Common myeloid progenitor, CD34-positive (primary cell): ENCODE measurements around the gene LRRK2.

Experiments used
- CTCF ChIA-PET: fragments of 350-600 bp; sonication (Branson Sonifier 250); formaldehyde crosslinking; loops from one replicate; lab custom pipeline; 2021; ENCODE audit warnings: antibody characterized with exemption; lab: Charles Lee
- POLR2A ChIA-PET: fragments of 350-600 bp; sonication (Branson Sonifier 250); formaldehyde crosslinking; loops from one replicate; lab custom pipeline; 2021; ENCODE audit warnings: antibody characterized with exemption; lab: Charles Lee
- DNase-seq, 3 donors: peaks; one replicate each; pipeline versions ENCODE4 v3.0.0 to v3.0.0-alpha.2; 2013
- H3K27ac ChIP-seq, 2 experiments: 1 replicate in 1 of 2; 2 replicates in 1 of 2; pipeline ENCODE4 v1.7.0; 2013; ENCODE audit warnings: inconsistent platforms in 2 of 2, low read length in 2 of 2, mild to moderate bottlenecking in 2 of 2, low read depth in 1 of 2, moderate library complexity in 1 of 2; ENCODE audit not compliant: severe bottlenecking in 2 of 2, insufficient read depth in 1 of 2, poor library complexity in 1 of 2
- H3K27me3 ChIP-seq, 5 experiments: replicated peaks in 2 of 5; 1 replicate in 3 of 5; 2 replicates in 2 of 5; pipeline versions ENCODE4 v1.6.1 to v1.7.0; 2013; ENCODE audit warnings: low read length in 4 of 5, mild to moderate bottlenecking in 2 of 5, moderate library complexity in 2 of 5, inconsistent platforms in 1 of 5; ENCODE audit not compliant: insufficient read depth in 5 of 5, control insufficient read depth in 4 of 5
- H3K36me3 ChIP-seq, 4 experiments: 1 replicate in 2 of 4; 2 replicates in 2 of 4; pipeline versions ENCODE4 v1.6.1 to v1.7.0; 2013; ENCODE audit warnings: low read length in 3 of 4, control low read depth in 1 of 4, mild to moderate bottlenecking in 1 of 4; ENCODE audit not compliant: control insufficient read depth in 4 of 4, insufficient read depth in 4 of 4
- H3K4me1 ChIP-seq, 4 experiments: 1 replicate in 3 of 4; 2 replicates in 1 of 4; pipeline versions ENCODE4 v1.6.1 to v1.7.1; 2013; ENCODE audit warnings: low read length in 3 of 4, mild to moderate bottlenecking in 3 of 4, control low read depth in 1 of 4, inconsistent platforms in 1 of 4, moderate library complexity in 1 of 4; ENCODE audit not compliant: control insufficient read depth in 4 of 4, insufficient read depth in 4 of 4; ENCODE audit errors: control extremely low read depth in 1 of 4
- H3K4me3 ChIP-seq, 7 experiments: 1 replicate in 4 of 7; 2 replicates in 3 of 7; pipeline versions ENCODE4 v1.5.1 to v1.7.0; 2013; ENCODE audit warnings: mild to moderate bottlenecking in 7 of 7, low read length in 6 of 7, moderate library complexity in 6 of 7, inconsistent platforms in 2 of 7, low read depth in 2 of 7, control low read depth in 1 of 7; ENCODE audit not compliant: insufficient read depth in 4 of 7, control insufficient read depth in 1 of 7; ENCODE audit errors: extremely low read depth in 1 of 7
- H3K9me3 ChIP-seq, 5 experiments: 1 replicate in 4 of 5; 2 replicates in 1 of 5; pipeline versions ENCODE4 v1.6.1 to v1.7.1; 2013; ENCODE audit warnings: low read length in 4 of 5, mild to moderate bottlenecking in 2 of 5, inconsistent platforms in 1 of 5, low read depth in 1 of 5, moderate library complexity in 1 of 5; ENCODE audit not compliant: control insufficient read depth in 4 of 5, insufficient read depth in 2 of 5; ENCODE audit errors: control extremely low read depth in 1 of 5
- WGBS: methylation state at CpG from one replicate; pipeline ENCODE4 v1.1.5; 2013; ENCODE audit not compliant: insufficient coverage; 5-methylcytosine and 5-hydroxymethylcytosine counted together

Gene LRRK2

DNA sequence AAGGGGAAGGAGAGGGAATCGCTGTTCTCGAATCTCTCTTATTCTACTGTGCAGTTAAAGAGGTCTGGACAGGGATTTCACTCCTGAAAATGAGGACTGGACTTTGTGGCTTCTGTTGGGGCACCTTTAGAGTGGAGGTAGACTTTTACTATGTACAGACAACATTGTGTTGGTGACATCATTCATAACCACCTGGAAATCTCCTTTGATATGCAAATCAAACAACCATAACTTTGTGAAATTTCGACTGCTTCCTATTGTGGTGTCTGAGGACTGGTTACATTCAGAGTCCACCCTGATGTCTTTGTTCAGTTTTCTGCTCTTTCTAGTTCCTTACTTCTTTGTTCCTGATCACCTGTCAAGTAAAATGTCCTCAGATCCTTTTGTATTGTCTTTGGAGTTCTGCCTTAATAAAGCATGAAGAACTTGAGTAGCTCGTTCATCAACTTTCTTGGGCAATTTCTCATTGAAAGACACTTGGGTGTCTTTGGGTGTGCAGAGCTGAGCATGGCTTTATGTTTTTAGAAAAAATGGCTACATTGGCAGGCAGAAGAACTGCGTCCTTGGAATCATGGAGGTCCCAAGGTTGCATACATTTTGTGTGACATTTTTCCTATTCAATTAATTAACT lies 29.8 kb downstream of the LRRK2 start:
- Histone ChIP-seq H3K9me3 (no peaks in the 10 kb centered on the region), H3K4me1 (no peaks in the 10 kb centered on the region), H3K4me3 (no peak overlapping the region), H3K27me3 (no peaks in the 10 kb centered on the region), H3K36me3 (no peaks in the 10 kb centered on the region), H3K27ac (no peak overlapping the region)
- ChIA-PET CTCF (no interaction called here), POLR2A (no interaction called here)
- DNase-seq = no peak
- whole genome bisulfite sequencing = 92% methylated on average over 3 of the region's 5 CpGs

DNA sequence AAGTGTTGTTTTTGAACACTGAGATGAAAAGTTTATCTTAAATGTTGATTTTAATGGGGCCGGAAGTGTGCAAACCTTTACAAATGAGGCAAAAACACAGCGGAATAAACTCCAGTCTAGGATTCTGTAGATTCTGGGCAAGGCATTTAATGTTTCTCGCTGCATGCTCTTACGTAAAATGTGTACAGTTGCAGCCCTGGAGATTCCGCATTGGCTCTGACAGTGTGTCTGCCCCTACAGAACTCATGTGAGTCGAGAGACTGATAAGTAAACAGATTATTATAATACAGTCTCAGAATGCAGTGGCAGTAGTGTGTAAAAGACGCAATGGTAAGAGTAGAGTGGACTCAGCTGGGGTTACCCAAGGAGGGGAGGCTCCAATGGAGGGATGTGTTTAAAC lies 33.6 kb downstream of the LRRK2 start:
- Histone ChIP-seq H3K27ac (no peak overlapping the region), H3K4me3 (no peak overlapping the region), H3K36me3 (no peaks in the 10 kb centered on the region), H3K27me3 (no peaks in the 10 kb centered on the region), H3K4me1 (no peaks in the 10 kb centered on the region), H3K9me3 (no peaks in the 10 kb centered on the region)
- ChIA-PET CTCF (no interaction called here), POLR2A (no interaction called here)
- WGBS = 97% methylated on average over 6 of the region's 7 CpGs
- no peak for DNase-seq

DNA sequence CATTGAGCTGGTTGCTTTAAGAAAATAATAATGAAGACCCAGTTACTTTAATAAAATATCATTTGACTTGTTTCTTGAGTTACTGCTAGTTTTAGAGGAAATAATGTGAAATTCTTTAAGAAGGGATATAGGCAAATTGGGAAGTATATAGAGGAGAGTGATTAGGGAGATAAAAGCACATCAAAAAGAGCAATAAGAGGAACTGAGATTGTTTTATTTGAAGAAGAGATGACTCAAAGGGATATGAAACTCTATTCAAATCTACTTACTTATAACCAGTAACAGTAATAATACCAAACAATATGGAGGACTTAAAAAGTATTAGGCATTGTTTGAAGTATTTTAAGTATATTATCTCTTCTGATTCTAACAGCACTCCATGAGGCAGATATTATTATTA lies 37.1 kb downstream of the LRRK2 start:
- no peaks in the 10 kb centered on the region for H3K4me1 ChIP-seq
- CTCF ChIA-PET = no interaction called here
- no peaks in the 10 kb centered on the region for H3K27me3 ChIP-seq
- POLR2A ChIA-PET = no interaction called here
- H3K36me3 ChIP-seq = no peaks in the 10 kb centered on the region
- no peaks in the 10 kb centered on the region for H3K9me3 ChIP-seq
- no peak for DNase-seq
- H3K27ac ChIP-seq = no peak overlapping the region
- H3K4me3 ChIP-seq = no peak overlapping the region

DNA sequence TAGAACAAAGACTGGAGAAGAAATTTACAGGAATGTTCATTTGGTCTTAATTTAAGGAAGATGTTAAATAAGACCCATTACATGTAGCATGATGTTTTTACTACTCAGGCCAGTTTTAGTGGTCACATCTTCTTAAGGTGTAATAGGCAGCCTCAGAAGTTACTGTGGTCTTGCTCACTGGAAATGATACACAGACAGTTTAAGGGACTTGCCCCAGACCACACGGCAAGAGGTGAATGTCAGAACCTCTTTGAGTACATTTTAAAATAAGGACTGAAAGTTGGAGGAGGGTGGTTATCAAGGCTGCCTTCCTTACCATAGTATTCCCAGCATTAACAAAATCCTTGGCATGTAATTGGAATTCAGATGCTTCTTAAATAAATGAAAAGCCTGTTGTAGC lies 37.9 kb downstream of the LRRK2 start:
- no peaks in the 10 kb centered on the region for H3K36me3 ChIP-seq
- POLR2A ChIA-PET = no interaction called here
- no peaks in the 10 kb centered on the region for H3K27me3 ChIP-seq
- CTCF ChIA-PET = interaction anchor here (0.6 kb wide), 1 partner anchor 139 kb away, joined by 3 read pairs; no protein-coding TSS in a partner anchor
- WGBS = no CpG with 5 or more reads among the region's 1 CpG
- H3K27ac ChIP-seq = no peak overlapping the region
- no peak overlapping the region for H3K4me3 ChIP-seq
- H3K9me3 ChIP-seq = no peaks in the 10 kb centered on the region
- no peaks in the 10 kb centered on the region for H3K4me1 ChIP-seq
- no peak for DNase-seq

DNA sequence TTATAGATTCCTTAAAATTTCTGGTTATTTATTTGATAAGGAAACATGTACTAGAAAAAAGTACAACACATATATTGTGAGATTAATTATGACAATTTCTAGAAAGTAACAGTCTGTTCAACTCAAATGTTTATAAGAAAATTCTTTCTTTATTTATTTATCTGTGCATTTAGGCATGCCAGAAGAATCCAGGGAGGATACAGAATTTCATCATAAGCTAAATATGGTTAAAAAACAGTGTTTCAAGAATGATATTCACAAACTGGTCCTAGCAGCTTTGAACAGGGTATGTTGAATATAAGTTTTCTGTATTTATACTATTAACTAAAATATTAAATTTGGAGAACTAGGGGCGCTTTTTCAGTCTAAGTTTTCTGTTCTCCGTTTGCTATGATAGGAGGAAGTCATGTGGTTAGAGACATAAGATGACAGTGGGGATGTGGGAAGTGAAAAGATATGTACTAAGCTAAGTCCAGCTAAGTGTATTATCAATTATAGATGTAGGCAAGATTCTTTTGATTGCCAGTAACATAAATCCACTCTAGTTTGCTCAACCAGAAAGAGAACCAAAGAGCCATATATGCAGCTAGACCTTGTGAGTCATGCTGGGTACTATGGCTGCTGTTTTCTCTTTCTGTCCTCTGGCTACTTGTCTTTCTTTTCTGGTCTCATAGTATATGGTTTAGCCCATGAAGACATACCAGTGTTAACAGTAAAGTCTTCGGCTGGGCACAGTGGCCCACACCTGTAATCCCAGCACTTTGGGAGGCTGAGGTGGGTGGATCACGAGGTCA lies 39.0 kb downstream of the LRRK2 start:
- ChIA-PET POLR2A (no interaction called here), CTCF (no interaction called here)
- WGBS = 80% methylated on average over 2 of the region's 4 CpGs
- no peaks in the 10 kb centered on the region for H3K36me3 ChIP-seq
- no peaks in the 10 kb centered on the region for H3K9me3 ChIP-seq
- no peak overlapping the region for H3K27ac ChIP-seq
- DNase-seq = peak in 2 of 3 donors; percentile 13 to 22
- H3K27me3 ChIP-seq = no peaks in the 10 kb centered on the region
- no peak overlapping the region for H3K4me3 ChIP-seq
- no peaks in the 10 kb centered on the region for H3K4me1 ChIP-seq

DNA sequence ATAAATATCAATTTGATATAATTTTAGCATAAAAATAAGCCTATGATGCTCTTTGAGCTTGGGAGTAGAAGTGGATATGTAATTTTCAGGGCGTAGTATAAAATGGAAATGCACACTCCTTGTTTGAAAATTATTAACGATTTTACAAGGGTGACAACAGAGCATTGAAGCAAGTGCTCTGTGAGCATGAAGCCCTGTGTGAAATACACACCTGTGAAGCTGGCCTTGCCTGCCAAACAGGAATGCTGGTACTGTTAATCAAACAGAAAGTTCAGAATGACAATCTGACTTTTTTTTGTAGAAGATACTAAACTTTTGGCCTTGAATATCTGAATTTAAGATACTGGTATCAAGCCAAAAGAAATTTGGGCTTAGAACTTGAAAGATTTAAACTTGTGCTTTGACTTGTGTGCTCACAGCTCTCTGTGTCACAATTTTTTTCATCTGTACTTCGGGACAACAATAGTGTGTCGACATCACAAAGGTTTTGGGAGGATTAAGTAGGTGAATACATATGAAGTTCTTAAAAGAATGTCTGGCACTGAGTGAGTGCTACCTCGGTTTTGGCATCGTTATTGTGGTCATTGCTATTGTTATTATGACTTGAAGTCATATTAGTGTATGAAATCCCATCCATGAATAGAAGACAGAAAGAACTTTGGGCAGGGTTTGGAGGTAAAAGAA lies 47.3 kb downstream of the LRRK2 start:
- Histone ChIP-seq H3K4me1 (no peaks in the 10 kb centered on the region), H3K36me3 (no peaks in the 10 kb centered on the region), H3K27ac (no peak overlapping the region), H3K9me3 (no peaks in the 10 kb centered on the region), H3K4me3 (no peak overlapping the region), H3K27me3 (no peaks in the 10 kb centered on the region)
- WGBS = 94% methylated on average over 6 of the region's 6 CpGs
- CTCF ChIA-PET = interaction anchor here (1.5 kb wide), 1 partner anchor 11 kb away, joined by 4 read pairs; no protein-coding TSS in a partner anchor
- DNase-seq = no peak
- POLR2A ChIA-PET = no interaction called here

DNA sequence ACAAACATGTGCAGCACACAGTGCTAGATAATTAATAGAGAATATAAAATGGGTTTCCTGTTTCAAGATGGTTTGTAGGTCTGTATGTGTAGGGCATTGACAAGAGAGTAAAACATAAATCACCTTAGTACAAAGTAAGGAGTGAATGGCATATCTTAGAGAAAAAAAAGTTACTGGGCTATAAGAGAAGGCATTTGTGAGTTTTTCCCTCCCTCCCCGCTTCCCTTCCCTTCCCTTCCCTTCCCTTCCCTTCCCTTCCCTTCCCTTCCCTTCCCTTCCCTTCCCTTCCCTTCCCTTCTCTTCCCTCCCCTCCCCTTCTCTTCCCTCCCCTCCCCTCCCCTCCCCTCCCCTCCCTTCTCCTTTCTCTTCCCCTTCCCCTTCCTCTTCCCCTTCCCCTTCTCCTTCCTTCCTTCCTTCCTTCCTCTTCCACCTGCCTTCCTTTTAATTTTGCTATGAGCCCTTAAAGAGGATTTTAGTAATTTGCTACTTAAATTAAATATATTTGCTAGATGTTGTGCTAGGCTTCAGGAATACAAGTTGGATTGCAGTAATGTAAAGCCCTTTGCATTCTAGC lies 57.1 kb downstream of the LRRK2 start:
- no peaks in the 10 kb centered on the region for H3K36me3 ChIP-seq
- DNase-seq = no peak
- WGBS = no CpG with 5 or more reads among the region's 1 CpG
- H3K9me3 ChIP-seq = no peaks in the 10 kb centered on the region
- no peaks in the 10 kb centered on the region for H3K4me1 ChIP-seq
- H3K4me3 ChIP-seq = no peak overlapping the region
- H3K27ac ChIP-seq = no peak overlapping the region
- CTCF ChIA-PET = no interaction called here
- POLR2A ChIA-PET = no interaction called here
- H3K27me3 ChIP-seq = no peaks in the 10 kb centered on the region
